GM12801 (cell line): ENCODE measurements around the gene AMZ1.

Source experiments
- CTCF ChIP-seq: IDR thresholded peaks from one replicate; pipeline ENCODE4 v1.5.1; 2011; ENCODE audit warnings: control low read depth; ENCODE audit not compliant: insufficient read length; ENCODE audit errors: extremely low read depth

Gene AMZ1

GRCh38 chr7:2660359-2661095 is 27.5 kb upstream of the AMZ1 start:
- TF ChIP-seq CTCF: no peak

GRCh38 chr7:2661096-2661449 is 26.9 kb upstream of the AMZ1 start:
- no peak for TF ChIP-seq CTCF

- TF ChIP-seq CTCF: no peak
Observed at GRCh38 chr7:2661602-2662272, 26.3 kb upstream of the AMZ1 start.

GRCh38 chr7:2662273-2663120 is 25.5 kb upstream of the AMZ1 start:
- TF ChIP-seq CTCF: no peak

GRCh38 chr7:2663121-2663886 is 24.7 kb upstream of the AMZ1 start:
- TF ChIP-seq CTCF: no peak

GRCh38 chr7:2663960-2664359 is 24.0 kb upstream of the AMZ1 start:
- no peak for TF ChIP-seq CTCF
